Esophagus muscularis mucosa (tissue), 3 donors: Measurements from ENCODE around the gene ELAVL1.

ENCODE experiments used
- POLR2A ChIP-seq: fragments of 450-650 bp; IDR thresholded peaks from one replicate; pipeline ENCODE4 v1.6.1; 2017; ENCODE audit warnings: antibody characterized with exemption, moderate library complexity, mild to moderate bottlenecking, low read depth
- POLR2AphosphoS5 ChIP-seq, 2 donors: sonication (generic); formaldehyde crosslinking; IDR thresholded peaks; one replicate each; pipeline ENCODE4 v1.6.1; 2017; ENCODE audit warnings: antibody characterized with exemption in 2 of 2
- TF ChIP-seq, protein P1 (sequence below), 3 experiments: fragments of 200-600 bp in 2 of 3; fragments of 450-650 bp in 1 of 3; sonication (generic) in 2 of 3; IDR thresholded peaks; one replicate each; pipeline ENCODE4 v1.5.1; 2017 to 2019; ENCODE audit warnings: antibody characterized with exemption in 3 of 3, mild to moderate bottlenecking in 2 of 3, moderate library complexity in 1 of 3

DNA sequence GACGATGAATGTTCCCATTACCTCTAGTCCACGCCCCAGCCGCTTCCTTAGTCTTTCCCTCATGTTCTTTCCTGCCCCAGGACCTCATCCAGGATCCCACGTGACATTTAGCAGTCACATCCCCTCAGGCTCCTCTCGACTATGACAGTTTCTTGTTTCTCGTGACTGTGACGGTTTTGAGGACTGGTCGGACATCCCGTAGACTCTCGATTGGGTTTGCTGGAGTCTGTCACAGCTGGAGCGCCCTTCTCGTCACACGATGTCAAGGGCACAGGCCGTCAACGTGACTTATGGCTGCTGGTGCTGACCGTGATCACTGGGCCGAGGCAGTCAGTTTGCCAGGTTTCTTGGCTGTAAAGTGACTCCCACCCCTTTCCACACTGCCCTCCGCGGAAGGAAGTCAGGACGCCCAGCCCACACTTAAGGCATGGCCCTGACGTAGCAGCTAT, 22.8 kb downstream of the ELAVL1 start:
- TF ChIP-seq, protein P1, sequence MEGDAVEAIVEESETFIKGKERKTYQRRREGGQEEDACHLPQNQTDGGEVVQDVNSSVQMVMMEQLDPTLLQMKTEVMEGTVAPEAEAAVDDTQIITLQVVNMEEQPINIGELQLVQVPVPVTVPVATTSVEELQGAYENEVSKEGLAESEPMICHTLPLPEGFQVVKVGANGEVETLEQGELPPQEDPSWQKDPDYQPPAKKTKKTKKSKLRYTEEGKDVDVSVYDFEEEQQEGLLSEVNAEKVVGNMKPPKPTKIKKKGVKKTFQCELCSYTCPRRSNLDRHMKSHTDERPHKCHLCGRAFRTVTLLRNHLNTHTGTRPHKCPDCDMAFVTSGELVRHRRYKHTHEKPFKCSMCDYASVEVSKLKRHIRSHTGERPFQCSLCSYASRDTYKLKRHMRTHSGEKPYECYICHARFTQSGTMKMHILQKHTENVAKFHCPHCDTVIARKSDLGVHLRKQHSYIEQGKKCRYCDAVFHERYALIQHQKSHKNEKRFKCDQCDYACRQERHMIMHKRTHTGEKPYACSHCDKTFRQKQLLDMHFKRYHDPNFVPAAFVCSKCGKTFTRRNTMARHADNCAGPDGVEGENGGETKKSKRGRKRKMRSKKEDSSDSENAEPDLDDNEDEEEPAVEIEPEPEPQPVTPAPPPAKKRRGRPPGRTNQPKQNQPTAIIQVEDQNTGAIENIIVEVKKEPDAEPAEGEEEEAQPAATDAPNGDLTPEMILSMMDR (IDR thresholded peaks at IDR 0.05) = no peak
- TF ChIP-seq POLR2AphosphoS5 (IDR thresholded peaks at IDR 0.05) = no peak
- no peak for TF ChIP-seq POLR2A
